Cerebellar nuclear complex (tissue), 1 donor: ENCODE measurements around the gene ZDHHC9.

Experiments
- DNase-seq, 2 experiments: peaks; one replicate each; lab custom pipeline; 2025; lab: John Stamatoyannopoulos, UW

ZDHHC9 gene

GRCh38 chrX:129823115-129823514, 20.6 kb downstream of the ZDHHC9 start:
- no peak for DNase-seq

- DNase-seq, result no peak
Observed at GRCh38 chrX:129818123-129818522, 25.6 kb downstream of the ZDHHC9 start.

- no peak for DNase-seq
Observed at GRCh38 chrX:129813662-129814368, 29.9 kb downstream of the ZDHHC9 start.

GRCh38 chrX:129808829-129809796, 34.6 kb downstream of the ZDHHC9 start:
- no peak for DNase-seq

GRCh38 chrX:129808158-129808828, 35.4 kb downstream of the ZDHHC9 start:
- DNase-seq, result no peak

- no peak for DNase-seq
Observed at GRCh38 chrX:129804806-129805205, 38.9 kb downstream of the ZDHHC9 start.

GRCh38 chrX:129802863-129803262, 40.8 kb downstream of the ZDHHC9 start:
- no peak for DNase-seq

GRCh38 chrX:129800186-129800585, 43.5 kb downstream of the ZDHHC9 start:
- no peak for DNase-seq

- no peak for DNase-seq
Observed at GRCh38 chrX:129798888-129799287, 44.8 kb downstream of the ZDHHC9 start.

- no peak for DNase-seq
Observed at GRCh38 chrX:129798456-129798855, 45.2 kb downstream of the ZDHHC9 start.

- no peak for DNase-seq
Observed at GRCh38 chrX:129797251-129797906, 46.3 kb downstream of the ZDHHC9 start.

GRCh38 chrX:129795584-129795983, 48.1 kb downstream of the ZDHHC9 start:
- no peak for DNase-seq

GRCh38 chrX:129793604-129794191, 50.0 kb downstream of the ZDHHC9 start:
- DNase-seq, result no peak

GRCh38 chrX:129792586-129793291, 50.9 kb downstream of the ZDHHC9 start:
- no peak for DNase-seq

- no peak for DNase-seq
Observed at GRCh38 chrX:129791961-129792570, 51.6 kb downstream of the ZDHHC9 start.

- no peak for DNase-seq
Observed at GRCh38 chrX:129791336-129791735, 52.4 kb downstream of the ZDHHC9 start.

GRCh38 chrX:129790808-129791207, 52.9 kb downstream of the ZDHHC9 start:
- DNase-seq, result no peak

GRCh38 chrX:129790146-129790545, 53.5 kb downstream of the ZDHHC9 start:
- DNase-seq, result no peak

GRCh38 chrX:129788527-129788926, 55.2 kb downstream of the ZDHHC9 start:
- DNase-seq, result no peak

- no peak for DNase-seq
Observed at GRCh38 chrX:129787336-129788055, 56.2 kb downstream of the ZDHHC9 start.
